ENCODE measurements around the gene CACNB4.

CACNB4 gene

GRCh38 chr2:152050915-152051314 lies 47.9 kb downstream of the CACNB4 start:
- H3K9me2 ChIP-seq (ENCODE audit: low read depth, low read length): no peaks in the 10 kb centered on the region
- H3K9me3 ChIP-seq (ENCODE audit: low read length): no peaks in the 10 kb centered on the region
- H3K9ac ChIP-seq (ENCODE audit: low read length): no peak overlapping the region
- H3K27ac ChIP-seq (ENCODE audit: low read depth, low read length, poor library complexity, severe bottlenecking): no peak overlapping the region
- H3K4me1 ChIP-seq (ENCODE audit: insufficient read depth, low read length, severe bottlenecking): no peaks in the 10 kb centered on the region
- H3K27me3 ChIP-seq (ENCODE audit: insufficient read depth, low read length): no peaks in the 10 kb centered on the region
- no peaks in the 10 kb centered on the region for H3K36me3 ChIP-seq (ENCODE audit: insufficient read depth, low read length)
- no peak overlapping the region for H3K4me3 ChIP-seq (ENCODE audit: low read depth, low read length, poor library complexity, severe bottlenecking)
- H4K20me1 ChIP-seq (ENCODE audit: insufficient read depth, low read length): no peaks in the 10 kb centered on the region
- TF ChIP-seq EZH2 (IDR thresholded peaks at IDR 0.05; ENCODE audit: borderline replicate concordance, low read length) (no peak), CTCF (IDR thresholded peaks at IDR 0.05; ENCODE audit: low read length) (no peak)
- no peaks in the 10 kb centered on the region for H3K79me2 ChIP-seq (ENCODE audit: insufficient read depth, low read length)
- H3K4me2 ChIP-seq (ENCODE audit: low read length): no peak overlapping the region
- no peak overlapping the region for H2AFZ ChIP-seq (ENCODE audit: low read length)
- H3F3A ChIP-seq (ENCODE audit: insufficient read depth, low read length): no peaks in the 10 kb centered on the region

DNA sequence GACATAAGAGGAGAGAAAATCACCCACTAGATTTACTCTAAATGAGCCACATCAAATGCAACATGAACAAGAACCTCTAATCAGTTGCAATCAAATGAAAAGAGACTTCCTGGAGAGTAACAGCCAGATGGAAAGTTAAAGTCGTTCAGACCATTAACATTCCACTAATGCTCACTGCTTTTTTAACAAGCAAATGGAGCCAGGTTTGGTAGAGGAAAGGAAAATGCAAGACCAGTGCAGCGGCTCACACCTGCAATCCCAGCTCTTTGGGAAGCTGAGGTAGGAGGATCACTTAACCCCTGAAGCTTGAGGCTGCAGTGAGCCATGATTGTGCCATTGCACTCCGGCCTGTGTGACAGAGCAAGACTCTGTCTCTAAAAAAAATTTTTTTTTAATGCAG lies 48.5 kb downstream of the CACNB4 start:
- H3K79me2 ChIP-seq (ENCODE audit: insufficient read depth, low read length): no peaks in the 10 kb centered on the region
- no peaks in the 10 kb centered on the region for H3K9me3 ChIP-seq (ENCODE audit: low read length)
- no peaks in the 10 kb centered on the region for H4K20me1 ChIP-seq (ENCODE audit: insufficient read depth, low read length)
- no peak for TF ChIP-seq EZH2 (IDR thresholded peaks at IDR 0.05; ENCODE audit: borderline replicate concordance, low read length)
- TF ChIP-seq CTCF (IDR thresholded peaks at IDR 0.05; ENCODE audit: low read length): no peak
- no peaks in the 10 kb centered on the region for H3K36me3 ChIP-seq (ENCODE audit: insufficient read depth, low read length)
- H3K4me3 ChIP-seq (ENCODE audit: low read depth, low read length, poor library complexity, severe bottlenecking): no peak overlapping the region
- H3K9ac ChIP-seq (ENCODE audit: low read length): no peak overlapping the region
- no peaks in the 10 kb centered on the region for H3F3A ChIP-seq (ENCODE audit: insufficient read depth, low read length)
- H3K27me3 ChIP-seq (ENCODE audit: insufficient read depth, low read length): 0 out of 2 replicates have a peak, but pooled peaks cover 3% of the 10 kb centered on the region
- no peaks in the 10 kb centered on the region for H3K4me1 ChIP-seq (ENCODE audit: insufficient read depth, low read length, severe bottlenecking)
- no peak overlapping the region for H3K4me2 ChIP-seq (ENCODE audit: low read length)
- no peak overlapping the region for H3K27ac ChIP-seq (ENCODE audit: low read depth, low read length, poor library complexity, severe bottlenecking)
- no peak overlapping the region for H2AFZ ChIP-seq (ENCODE audit: low read length)
- H3K9me2 ChIP-seq (ENCODE audit: low read depth, low read length): no peaks in the 10 kb centered on the region

- H3K79me2 ChIP-seq (ENCODE audit: insufficient read depth, low read length): no peaks in the 10 kb centered on the region
- no peaks in the 10 kb centered on the region for H3K9me3 ChIP-seq (ENCODE audit: low read length)
These were observed 49.3 kb downstream of the CACNB4 start for GRCh38 chr2:152049541-152049940.

More at GRCh38 chr2:152049541-152049940, 49.3 kb downstream of the CACNB4 start:
- Histone ChIP-seq H3F3A (ENCODE audit: insufficient read depth, low read length) (no peaks in the 10 kb centered on the region), H3K9me2 (ENCODE audit: low read depth, low read length) (no peaks in the 10 kb centered on the region), H3K27me3 (ENCODE audit: insufficient read depth, low read length) (0 out of 2 replicates have a peak, but pooled peaks cover 3% of the 10 kb centered on the region), H3K4me2 (ENCODE audit: low read length) (no peak overlapping the region), H3K4me1 (ENCODE audit: insufficient read depth, low read length, severe bottlenecking) (no peaks in the 10 kb centered on the region), H3K36me3 (ENCODE audit: insufficient read depth, low read length) (no peaks in the 10 kb centered on the region), H2AFZ (ENCODE audit: low read length) (no peak overlapping the region), H3K9ac (ENCODE audit: low read length) (no peak overlapping the region), H4K20me1 (ENCODE audit: insufficient read depth, low read length) (no peaks in the 10 kb centered on the region), H3K4me3 (ENCODE audit: low read depth, low read length, poor library complexity, severe bottlenecking) (no peak overlapping the region), H3K27ac (ENCODE audit: low read depth, low read length, poor library complexity, severe bottlenecking) (no peak overlapping the region)
- TF ChIP-seq CTCF (IDR thresholded peaks at IDR 0.05; ENCODE audit: low read length): no peak
- TF ChIP-seq EZH2 (IDR thresholded peaks at IDR 0.05; ENCODE audit: borderline replicate concordance, low read length): no peak
